HG03066 (cell line): ENCODE measurements around the gene GRIK4.
A peak's percentile ranks its signal among the peaks of the same experiment; 100 is the strongest.
"Not testable (repeated sequence)": the region's sequence is repeated elsewhere in the genome, so short reads cannot be mapped to it uniquely, and the experiment has no call there.

Source experiments
- ATAC-seq: cut with Tn5 transposase; IDR thresholded peaks from one replicate; pipeline ENCODE4 v1.9.1; 2021; ENCODE audit warnings: low read depth; ENCODE audit not compliant: unreplicated experiment

Gene GRIK4

DNA sequence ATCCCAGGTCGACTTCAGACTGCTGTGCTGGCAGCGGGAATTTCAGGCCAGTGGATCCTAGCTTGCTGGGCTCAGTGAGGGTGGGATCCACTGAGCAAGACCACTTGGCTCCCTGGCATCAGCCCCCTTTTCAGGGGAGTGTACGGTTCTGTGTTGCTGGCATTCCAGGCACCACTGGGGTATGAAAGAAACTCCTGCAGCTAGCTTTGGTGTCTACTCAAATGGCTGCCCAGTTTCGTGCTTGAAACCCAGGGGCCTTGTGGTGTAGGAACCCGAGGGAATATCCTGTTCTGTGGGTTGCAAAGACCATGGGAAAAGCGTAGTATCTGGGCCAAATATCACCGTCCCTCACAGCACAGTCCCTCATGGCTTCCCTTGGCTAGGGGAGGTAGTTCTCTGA is 254.8 kb downstream of the GRIK4 start:
- no peak for ATAC-seq

DNA sequence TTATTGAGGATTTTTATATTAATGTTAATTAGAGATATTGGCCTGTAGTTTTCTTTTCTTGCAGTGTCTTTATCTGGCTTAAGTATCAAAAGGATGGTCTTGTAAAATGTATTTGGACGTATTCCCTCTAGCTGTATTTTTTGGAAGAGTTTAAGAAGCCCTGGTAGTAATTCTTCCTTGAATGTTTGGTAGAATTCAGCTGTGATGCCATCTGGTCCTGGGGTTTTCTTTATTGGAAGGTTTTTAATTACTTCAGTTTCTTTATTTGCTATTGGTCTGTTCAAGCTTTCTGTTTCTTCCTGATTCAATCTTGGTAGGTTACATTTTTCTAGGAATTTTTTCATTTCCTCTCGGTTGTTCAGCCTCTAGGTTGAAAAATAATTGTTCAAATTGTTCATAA is 257.4 kb downstream of the GRIK4 start:
- ATAC-seq = no peak

DNA sequence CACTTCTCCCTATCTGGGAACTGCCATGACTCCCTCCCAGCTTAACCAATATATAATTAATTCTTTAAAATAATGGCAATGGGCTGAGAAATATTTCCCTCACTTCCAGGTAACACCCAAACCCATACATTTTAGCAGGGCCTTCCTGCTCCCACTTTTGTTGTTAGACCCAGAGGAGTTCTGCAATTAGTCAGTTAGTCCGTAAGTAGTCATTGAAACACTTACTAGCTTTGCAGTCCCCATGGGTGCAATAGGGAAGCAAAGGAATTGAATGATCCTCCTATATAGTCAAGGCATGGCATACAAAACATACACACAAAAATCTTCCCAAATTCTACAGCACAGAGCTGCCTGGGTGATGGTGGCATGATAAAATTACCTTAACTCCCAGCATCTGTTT is 258.4 kb downstream of the GRIK4 start:
- ATAC-seq = no peak

DNA sequence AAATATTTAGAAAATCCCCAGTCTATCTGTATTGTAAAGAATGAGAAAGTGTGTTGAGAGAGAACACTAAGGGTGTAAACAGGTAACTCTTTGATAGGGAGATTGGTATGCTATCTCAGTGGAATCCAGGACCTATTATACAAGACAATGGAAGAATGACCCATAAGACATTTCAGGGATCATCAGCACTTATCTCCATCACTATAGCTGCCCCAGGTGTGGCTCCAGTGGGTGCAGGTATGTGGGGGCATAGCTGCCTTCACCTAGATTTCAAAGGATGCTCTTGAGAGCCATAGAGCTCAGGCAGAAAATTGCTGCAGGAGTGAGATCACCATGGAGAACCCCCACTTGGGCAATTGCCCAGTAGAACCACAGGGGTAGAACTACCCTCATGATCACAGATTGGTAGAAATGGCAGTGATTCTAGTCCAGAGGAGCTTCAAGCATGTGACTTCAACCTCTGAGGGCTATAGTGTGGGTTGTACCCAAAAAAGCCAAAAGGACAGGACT is 260.1 kb downstream of the GRIK4 start:
- no peak for ATAC-seq

DNA sequence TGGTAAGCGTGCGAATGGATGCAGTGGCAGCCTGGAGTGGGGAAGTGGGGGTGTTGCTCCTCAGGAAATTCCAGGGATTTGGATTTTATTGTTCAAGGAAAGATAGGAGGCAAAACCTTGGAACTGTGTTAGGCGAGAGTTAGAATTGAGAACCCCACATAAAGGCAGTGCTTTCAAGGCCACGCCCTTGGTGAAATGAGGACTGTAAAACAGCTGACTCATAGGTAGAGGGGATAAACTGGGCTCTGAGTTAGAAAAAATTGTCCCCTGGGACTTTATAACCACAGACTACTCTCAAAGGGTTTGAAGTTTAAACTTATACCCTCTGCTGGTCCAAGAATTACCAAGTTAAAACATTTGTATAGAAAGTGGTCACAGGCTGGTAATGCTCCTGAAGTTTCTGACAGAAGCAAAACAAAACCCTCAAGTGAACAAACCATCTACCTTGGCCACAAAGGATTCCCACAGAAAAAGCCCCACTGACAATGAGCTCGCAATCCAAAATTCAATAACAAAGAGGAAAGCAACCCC is 262.0 kb downstream of the GRIK4 start:
- peak; percentile 78 for ATAC-seq

DNA sequence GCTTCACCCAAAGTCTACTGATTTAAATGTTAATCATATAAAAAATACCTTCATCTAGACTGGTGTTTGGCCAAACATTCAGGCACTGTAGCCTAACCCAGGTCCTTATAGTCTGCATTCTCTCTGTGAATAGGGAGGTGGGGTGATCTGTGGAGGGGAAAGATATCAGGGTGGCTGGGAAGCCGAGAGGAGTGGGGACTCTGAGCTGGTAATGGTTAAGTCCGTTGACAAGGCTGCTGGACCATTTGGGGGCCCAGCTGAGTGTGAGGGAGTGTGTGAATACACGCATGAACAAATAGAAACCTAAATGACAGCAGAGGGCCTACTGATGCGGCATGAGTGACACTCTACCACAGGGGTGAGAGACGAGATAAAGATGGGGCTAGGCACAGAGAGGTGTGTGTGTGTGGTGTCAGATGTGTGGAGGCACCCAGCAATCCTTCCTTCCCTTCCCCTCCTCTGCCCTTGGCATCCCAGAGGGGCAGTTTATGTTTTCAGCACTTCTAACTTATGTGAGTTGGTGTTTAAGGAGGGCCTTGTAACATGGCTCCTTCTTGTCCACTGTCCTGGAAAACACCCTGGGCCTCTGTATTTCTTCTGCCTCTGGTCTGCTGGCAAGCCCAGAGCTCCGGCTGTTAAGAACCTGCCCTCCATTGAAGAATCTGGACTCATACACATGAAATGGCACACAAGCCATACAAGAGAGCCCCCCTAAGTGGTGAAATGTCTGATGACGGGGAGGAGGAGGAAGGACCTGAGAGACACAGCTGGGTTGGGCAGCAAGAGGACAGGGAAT is 263.2 kb downstream of the GRIK4 start:
- no peak for ATAC-seq

DNA sequence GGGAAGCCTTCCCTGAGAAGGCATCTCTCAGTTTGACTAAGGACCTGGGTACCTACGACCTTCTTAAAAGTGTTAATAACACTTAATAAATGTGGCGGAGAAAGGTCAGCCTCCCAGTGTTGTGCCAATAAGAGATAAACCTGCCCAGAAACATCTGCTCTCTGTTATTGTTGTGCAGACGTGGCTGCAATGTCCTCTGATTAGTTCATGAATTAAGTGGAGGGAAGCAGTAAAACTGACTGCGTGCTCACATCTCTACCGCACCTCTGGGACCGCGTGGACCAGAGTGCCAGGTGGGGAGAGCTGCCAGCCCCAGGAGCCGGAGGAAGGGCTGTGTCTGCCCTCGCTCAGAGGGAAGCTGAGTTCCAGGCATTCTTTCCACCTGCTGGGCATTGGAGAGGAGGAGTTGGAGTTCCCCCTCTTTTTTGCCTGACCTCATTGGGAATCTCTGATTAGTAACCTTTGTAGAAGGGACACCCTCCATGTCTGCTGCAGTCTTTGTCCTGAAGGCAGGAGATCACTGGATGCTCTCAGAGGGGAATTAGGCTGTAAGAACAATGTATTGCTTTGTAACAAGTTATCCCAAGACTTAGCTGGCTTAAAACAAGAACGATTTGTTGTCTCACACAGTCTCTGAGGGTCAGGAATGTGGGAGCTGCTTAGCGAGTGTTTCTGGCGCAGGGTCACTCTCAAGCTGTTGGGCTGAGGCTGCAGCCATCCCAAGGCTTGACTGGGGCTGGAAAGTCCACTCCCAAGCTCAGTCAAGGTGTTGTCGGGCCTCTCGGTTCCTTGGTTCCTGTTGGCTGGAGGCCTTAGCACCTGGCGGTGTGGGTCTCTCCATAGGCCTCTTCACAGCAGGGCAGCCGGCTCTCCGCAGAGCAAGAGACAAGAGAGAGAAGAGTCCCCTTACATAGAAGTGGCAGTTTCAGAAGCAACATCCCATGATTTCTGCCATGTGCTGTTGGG is 264.7 kb downstream of the GRIK4 start:
- no peak for ATAC-seq

DNA sequence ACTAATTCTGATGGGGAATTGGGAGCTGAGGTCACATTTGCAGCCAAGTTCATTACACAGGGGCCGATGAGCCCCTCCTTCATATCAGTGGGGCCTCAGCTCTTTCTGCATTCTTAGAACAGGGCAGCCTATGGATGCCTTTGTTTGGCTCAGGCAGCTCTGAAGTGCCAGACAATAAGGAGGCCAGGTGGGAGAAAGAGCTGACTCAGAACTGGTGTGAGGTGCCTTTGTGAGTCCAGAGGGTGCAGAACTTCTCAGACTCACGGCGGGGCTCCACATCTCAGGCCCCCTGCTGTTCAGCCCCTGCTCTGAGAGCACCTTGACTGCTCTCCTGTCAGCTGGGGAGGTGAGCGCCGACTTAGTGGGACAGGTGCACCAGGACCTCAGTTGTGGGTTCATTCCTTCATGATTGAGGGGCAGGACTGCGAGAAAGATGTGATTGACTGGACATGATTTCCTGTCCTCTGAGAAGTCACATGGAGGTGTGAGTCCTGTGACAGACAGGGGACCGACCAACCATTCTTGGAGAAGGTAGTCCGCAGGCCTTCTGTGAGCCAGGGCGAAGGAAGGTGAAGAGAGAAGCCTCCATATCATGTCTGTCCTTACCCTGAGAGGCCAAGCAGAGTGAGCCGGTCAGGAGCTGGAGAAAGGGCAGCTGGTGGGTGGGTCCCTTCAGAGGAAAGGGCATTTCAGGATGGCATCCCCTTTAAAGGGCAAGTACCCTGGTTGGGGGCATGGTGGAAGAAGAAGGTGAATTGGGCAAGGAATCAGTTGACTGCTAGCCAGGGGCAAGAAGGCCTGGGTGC is 267.3 kb downstream of the GRIK4 start:
- ATAC-seq = no peak

DNA sequence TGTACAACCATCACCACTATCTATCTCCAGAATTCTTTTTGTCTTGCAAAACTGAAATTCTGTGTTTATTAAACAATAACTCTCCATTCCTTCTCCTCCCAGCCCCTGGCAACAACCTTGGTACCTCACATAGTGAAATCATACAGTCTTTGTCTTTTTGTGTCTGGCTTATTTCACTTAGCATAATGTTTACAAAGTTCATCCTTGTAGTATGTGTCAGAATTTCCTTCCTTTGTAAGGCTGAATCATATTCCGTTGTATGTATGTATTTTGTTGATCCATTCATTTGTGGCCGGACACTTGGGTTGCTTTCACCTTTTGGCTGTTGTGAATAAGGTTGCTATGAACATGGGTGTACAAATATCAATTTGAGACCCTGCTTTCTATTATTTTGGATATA is 268.7 kb downstream of the GRIK4 start:
- ATAC-seq = no peak

DNA sequence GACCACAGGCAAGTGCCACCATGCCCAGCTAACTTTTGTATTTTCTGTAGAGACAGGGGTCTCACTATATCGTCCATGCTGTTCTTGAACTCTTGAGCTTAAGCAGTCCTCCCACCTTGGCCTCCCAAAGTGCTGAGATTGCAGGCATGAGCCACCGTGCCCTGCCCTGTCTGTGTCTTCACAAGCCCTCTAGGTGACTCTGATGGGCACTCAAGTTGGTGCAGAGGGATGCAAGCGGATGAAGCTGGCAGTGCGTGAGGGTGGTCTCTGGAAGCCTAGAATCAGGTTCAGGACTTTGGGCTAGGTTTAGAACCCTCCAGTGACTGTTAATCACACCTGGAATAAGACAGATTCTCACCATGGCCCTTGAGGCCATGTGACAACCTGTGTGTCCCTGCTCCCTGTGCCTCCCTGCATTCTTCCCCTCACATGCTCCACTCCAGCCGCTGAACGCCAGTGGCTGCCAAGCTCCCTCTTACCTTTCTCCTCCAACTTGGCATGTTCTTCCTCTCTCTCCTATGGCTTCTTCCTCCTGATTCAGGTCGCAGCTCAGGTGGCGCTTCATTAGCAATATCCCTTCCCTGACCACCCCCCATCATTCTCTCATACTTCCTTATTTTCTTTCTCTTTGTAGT is 270.1 kb downstream of the GRIK4 start:
- no peak for ATAC-seq

DNA sequence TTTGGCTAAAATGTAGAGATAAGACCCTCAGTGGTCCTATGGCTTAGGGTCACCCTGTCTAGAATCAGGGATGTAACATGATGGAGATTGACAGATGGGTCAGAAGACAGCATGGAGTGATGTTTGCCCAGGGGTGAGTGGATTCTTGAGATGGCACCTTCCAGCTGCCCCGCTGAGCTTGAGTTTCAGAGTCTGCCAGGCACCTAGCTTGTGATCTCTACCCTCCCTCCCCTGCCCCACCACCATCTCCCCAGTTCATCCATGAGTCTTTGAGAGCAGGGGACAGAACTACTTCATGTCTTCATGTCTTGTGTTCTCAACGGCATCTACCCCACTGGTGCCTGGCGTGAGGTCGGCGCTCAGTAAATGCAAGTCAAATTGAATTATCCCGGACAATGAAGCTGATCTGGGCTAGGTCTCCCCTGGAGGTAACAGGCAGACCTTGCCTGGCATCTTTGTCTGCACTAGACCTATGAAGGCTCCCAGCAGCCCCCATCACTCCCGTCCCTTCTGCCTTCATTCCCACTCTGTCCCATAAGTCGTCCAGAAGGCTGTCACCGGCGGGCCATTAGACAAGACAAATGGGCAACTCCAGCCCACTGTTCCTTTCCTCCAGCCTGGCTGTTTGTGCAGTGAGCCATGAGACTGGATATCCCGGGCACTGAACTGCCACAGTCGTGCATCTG is 273.2 kb downstream of the GRIK4 start:
- no peak for ATAC-seq

DNA sequence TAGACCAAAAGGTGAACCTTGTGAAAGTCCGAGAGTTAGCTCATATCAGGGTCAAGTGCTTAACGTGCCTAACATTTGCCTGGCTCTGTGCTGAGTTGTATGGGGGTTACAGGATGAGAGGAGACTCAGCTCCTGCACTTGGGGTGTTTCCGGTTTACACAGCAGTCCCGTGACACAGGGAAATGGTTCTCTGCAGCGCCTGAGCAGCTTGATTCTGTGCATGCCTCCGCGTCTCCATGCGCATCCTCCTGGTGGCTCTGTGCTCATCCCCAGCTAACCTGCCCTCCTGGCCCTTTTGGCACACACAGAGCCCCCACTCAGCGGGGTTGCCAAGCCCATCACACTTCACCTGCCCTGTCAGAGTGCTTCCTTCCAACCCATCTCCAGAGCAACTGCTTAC is 274.0 kb downstream of the GRIK4 start:
- ATAC-seq = no peak

DNA sequence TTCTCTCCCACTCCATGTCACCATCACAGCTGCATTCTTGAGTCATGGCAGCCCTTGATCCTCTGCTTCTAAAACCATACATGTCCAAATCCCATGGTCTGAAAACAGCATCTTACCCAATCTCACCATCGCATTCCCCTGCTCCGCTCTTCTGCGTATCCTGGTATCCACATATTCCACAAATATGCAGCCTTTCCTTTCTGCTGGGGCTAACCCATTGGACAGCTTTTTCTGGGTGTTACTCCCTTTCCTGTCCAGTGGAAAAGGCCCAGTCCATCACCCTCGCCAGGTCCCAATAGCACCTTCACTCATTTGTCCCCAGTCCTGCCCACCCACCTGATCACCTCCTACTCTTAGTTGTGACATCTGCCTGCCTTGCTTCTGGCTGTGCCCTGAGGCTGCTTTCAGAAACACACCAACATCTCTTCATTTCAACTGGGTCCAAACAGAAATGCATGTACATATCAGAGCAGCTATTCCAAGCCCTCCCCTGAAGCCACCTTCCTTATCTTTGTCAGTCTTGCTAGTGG is 274.7 kb downstream of the GRIK4 start:
- ATAC-seq = no peak

DNA sequence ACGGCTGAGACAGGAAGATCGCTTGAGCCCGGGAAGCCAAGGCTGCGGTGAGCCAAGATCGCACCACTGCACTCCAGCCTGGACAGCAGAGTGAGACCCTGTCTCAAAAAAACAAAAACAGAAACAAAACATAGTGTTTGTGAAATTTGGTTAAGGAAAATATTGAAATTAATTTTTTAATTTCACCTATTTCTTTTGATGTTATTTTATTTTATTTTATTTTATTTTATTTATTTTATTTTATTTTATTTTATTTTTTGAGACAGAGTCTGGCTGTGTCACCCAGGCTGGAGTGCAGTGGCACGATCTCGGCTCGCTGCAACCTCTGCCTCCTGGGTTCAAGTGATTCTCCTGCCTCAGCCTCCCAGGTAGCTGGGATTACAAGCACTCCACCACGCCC is 275.7 kb downstream of the GRIK4 start:
- not testable (repeated sequence) for ATAC-seq

DNA sequence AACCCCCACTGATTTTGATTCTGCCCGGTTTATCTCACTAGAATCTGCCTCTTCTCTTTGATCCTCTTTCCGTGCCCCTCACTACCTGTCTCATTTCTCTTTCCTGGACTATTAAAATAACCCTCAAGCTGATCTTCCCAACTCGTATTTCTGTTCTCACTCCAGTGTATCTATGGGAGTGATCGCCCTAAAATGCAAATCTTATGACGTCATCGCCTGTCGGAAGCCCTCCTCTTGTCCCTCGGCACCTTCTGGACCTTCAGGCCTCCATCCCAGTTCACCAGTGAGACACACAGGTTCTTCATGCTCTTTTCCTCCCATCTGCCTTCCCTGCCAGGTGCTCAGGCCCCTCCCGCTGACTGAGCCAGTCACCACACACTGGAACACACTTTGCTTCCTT is 277.8 kb downstream of the GRIK4 start:
- ATAC-seq = no peak

DNA sequence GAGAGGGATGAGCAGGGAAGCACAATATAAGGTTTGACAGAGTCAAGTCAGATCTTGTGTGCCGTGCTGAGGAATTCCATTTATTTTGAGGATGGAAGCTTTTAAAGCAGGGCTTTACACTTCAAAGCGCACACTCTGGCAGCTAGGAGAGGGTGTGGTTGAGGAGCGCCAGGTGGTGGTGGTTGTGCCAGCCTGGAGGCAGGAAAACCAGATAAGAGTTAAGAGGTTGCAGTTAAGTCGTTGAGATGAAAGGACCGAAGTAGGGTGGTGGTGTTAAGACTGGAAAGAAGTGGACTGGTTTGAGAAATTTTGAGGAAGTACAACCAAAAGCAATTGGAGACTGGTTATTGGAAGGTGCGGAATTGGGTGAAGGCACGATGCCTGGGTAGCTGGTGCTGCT is 280.8 kb downstream of the GRIK4 start:
- ATAC-seq = no peak

DNA sequence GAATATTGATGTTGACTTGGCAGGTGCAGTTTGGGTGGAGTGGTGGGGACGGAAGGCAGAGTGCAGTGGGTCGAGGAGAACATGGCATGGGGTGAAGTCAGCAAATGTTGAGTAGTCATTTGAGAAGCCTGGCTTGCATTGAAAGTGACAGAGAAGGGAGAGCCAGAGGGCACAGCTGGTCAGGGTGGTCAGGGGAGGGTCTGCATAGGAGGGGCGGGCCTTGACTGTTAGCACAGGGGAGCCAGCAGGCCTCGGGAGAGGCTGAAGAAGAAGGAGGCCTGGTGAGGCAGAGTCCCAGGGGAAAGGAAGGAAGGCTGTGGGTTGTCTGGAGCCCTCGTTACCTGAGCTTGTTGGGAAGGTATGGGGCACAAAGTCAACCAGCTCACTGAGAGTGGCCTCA is 281.6 kb downstream of the GRIK4 start:
- ATAC-seq = no peak

DNA sequence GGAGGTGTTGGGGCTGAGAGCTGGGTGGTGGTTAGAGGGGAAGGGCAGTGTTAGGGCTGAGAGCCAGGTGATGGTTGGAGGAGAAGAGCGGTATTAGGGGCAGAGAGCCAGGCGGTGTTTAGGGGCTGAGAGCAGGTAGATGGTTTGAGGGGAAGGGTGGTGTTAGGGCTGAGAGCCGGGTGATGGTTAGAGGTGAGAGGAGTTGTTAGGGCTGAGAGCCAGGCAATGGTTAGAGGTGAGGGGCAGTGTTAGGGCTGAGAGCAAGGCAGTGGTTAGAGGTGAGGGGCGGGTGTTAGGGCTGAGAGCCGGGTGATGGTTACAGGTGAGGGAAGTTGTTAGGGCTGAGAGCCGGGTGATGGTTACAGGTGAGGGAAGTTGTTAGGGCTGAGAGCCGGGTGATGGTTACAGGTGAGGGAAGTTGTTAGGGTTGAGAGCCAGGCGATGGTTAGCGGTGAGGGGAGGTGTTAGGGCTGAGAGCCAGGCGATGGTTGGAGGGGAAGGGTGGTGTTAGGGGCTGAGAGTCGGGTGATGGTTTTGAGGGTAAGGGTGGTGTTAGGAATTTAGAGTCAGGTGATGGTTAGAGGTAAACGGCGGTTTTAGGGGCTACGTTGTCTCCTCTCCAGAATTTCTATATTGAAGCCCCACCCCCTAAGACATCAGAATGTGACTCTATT is 282.4 kb downstream of the GRIK4 start:
- no peak for ATAC-seq

DNA sequence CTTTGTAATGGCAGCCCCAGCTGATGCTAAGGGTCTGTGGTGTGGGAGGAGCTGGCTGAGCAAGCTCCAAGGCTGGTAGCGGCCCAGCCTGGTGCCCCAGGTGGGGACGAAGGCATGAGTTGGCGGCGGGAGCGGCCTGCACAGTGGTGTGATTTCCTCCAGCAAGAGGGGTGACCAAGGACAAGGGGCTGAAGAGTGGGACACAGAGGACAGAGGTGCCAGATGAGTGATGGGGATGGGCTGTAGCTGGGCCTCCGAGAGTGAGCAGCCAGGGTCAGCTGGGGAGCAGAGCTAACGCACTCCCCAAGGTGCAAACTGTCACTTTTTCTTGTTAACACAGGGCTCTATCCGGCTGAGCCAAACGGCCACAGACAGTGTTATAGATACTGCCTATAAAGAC is 283.2 kb downstream of the GRIK4 start:
- ATAC-seq = no peak
